Right lobe of liver (tissue), 4 donors: ENCODE data around the gene PADI3.

Experiments used
- POLR2A ChIP-seq: fragments of 450-650 bp; IDR thresholded peaks from one replicate; pipeline ENCODE4 v1.6.1; 2017; ENCODE audit warnings: antibody characterized with exemption, mild to moderate bottlenecking
- TF ChIP-seq, protein P1 (sequence below), 4 donors: fragments of 200-600 bp in 3 of 4; fragments of 450-650 bp in 1 of 4; IDR thresholded peaks; one replicate each; pipeline versions ENCODE4 v1.5.1 to v1.8.0; 2016 to 2022; ENCODE audit warnings: antibody characterized with exemption in 4 of 4, mild to moderate bottlenecking in 2 of 4
- donor health status: DM: no; HTN: no; CAD: no.
- donor health status: DM: no; HTN: no; CAD: no.
- donor health status: DM: no; HTN: yes; CAD: no.

DNA sequence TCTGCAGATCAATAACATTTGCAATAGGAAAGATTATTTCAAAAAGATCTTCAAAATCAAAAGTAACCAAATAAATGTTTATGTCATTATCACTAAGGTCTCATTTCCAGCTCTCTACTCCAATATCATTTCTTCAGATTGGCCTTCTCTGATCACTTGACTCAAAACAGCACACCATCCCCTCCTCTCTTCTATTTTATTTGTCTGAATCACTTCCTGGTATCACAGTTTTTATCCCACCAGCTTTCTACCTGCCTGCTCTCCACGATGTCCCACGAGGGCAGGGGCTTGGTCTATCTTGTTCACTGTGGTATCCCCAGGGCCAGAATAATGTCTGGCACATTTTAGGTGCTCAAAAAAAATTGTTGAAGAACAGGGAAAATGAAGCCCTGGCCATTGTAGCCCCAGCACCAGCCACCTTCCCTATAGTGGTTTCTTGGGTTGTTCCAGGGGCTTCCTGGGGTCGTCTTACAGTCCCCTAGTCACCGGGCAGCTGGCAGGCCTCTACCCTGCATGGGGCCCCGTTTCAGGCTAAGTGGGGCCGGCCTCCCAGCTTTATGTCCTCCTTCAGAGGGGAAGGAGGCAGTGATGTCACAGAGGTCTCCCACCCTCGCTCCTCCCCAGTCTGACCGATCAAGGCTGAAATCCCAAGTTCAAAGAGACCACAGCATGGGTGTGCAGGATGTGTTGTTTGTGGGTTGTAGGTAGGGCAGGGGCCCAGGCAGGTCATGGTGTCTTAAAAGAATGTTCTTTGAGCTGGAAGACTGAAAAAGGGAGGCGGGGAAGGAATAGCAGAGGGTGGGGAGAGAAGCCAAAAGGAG, 47.5 kb upstream of the PADI3 start:
- TF ChIP-seq, protein P1, sequence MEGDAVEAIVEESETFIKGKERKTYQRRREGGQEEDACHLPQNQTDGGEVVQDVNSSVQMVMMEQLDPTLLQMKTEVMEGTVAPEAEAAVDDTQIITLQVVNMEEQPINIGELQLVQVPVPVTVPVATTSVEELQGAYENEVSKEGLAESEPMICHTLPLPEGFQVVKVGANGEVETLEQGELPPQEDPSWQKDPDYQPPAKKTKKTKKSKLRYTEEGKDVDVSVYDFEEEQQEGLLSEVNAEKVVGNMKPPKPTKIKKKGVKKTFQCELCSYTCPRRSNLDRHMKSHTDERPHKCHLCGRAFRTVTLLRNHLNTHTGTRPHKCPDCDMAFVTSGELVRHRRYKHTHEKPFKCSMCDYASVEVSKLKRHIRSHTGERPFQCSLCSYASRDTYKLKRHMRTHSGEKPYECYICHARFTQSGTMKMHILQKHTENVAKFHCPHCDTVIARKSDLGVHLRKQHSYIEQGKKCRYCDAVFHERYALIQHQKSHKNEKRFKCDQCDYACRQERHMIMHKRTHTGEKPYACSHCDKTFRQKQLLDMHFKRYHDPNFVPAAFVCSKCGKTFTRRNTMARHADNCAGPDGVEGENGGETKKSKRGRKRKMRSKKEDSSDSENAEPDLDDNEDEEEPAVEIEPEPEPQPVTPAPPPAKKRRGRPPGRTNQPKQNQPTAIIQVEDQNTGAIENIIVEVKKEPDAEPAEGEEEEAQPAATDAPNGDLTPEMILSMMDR (IDR thresholded peaks at IDR 0.05), result no peak
- TF ChIP-seq POLR2A, result no peak
